Activated CD4-positive, alpha-beta memory T cell treated with anti-CD3 and anti-CD28 coated beads for 36 hours (primary cell): ENCODE results near the gene CCT6B. TPM values are rescaled to one million over a fixed set of nuclear protein-coding genes. Genes with fewer than 3 reads are reported as not detected.
"Not testable (repeated sequence)": the region's sequence is repeated elsewhere in the genome, so short reads cannot be mapped to it uniquely, and the experiment has no call there.

ENCODE experiments used
- CTCF ChIA-PET: fragments of 350-600 bp; sonication (Branson Sonifier 250); formaldehyde crosslinking; loops from one replicate; lab custom pipeline; 2021; ENCODE audit warnings: antibody characterized with exemption, inconsistent platforms; lab: Charles Lee
- POLR2A ChIA-PET: fragments of 350-600 bp; sonication (Branson Sonifier 250); formaldehyde crosslinking; loops from one replicate; lab custom pipeline; 2021; ENCODE audit warnings: antibody characterized with exemption; lab: Charles Lee
- DNase-seq: peaks from one replicate; pipeline ENCODE4 v3.0.0-alpha.2; 2020
- H3K27ac Mint-ChIP-seq: one replicate; pipeline ENCODE4 v1.8.0; 2021; ENCODE audit warnings: mixed read lengths
- H3K27me3 Mint-ChIP-seq: one replicate; pipeline ENCODE4 v1.8.0; 2021; ENCODE audit warnings: mixed read lengths
- H3K36me3 Mint-ChIP-seq: one replicate; pipeline ENCODE4 v1.8.0; 2021; ENCODE audit warnings: mixed read lengths
- H3K4me1 Mint-ChIP-seq: one replicate; pipeline ENCODE4 v1.8.0; 2021; ENCODE audit warnings: low read depth, mixed read lengths
- H3K4me3 Mint-ChIP-seq: one replicate; pipeline ENCODE4 v1.8.0; 2021; ENCODE audit warnings: mild to moderate bottlenecking, mixed read lengths
- H3K9me3 Mint-ChIP-seq: one replicate; pipeline ENCODE4 v1.8.0; 2021; ENCODE audit warnings: mixed read lengths
- intact Hi-C: fragments of 100-400 bp; cut with micrococcal nuclease; formaldehyde crosslinking; loops from one replicate; pipeline ENCODE4 v1.15.1; 2023
- total RNA-seq, 2 experiments: library from RNA; stranded (reverse); gene quantifications; one replicate each; pipeline ENCODE4 v1.2.3, GENCODE V29; 2021

CCT6B gene, protein sequence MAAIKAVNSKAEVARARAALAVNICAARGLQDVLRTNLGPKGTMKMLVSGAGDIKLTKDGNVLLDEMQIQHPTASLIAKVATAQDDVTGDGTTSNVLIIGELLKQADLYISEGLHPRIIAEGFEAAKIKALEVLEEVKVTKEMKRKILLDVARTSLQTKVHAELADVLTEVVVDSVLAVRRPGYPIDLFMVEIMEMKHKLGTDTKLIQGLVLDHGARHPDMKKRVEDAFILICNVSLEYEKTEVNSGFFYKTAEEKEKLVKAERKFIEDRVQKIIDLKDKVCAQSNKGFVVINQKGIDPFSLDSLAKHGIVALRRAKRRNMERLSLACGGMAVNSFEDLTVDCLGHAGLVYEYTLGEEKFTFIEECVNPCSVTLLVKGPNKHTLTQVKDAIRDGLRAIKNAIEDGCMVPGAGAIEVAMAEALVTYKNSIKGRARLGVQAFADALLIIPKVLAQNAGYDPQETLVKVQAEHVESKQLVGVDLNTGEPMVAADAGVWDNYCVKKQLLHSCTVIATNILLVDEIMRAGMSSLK
- total RNA-seq, result 1 to 10 TPM; 1.1 to 1.3 TPM

DNA sequence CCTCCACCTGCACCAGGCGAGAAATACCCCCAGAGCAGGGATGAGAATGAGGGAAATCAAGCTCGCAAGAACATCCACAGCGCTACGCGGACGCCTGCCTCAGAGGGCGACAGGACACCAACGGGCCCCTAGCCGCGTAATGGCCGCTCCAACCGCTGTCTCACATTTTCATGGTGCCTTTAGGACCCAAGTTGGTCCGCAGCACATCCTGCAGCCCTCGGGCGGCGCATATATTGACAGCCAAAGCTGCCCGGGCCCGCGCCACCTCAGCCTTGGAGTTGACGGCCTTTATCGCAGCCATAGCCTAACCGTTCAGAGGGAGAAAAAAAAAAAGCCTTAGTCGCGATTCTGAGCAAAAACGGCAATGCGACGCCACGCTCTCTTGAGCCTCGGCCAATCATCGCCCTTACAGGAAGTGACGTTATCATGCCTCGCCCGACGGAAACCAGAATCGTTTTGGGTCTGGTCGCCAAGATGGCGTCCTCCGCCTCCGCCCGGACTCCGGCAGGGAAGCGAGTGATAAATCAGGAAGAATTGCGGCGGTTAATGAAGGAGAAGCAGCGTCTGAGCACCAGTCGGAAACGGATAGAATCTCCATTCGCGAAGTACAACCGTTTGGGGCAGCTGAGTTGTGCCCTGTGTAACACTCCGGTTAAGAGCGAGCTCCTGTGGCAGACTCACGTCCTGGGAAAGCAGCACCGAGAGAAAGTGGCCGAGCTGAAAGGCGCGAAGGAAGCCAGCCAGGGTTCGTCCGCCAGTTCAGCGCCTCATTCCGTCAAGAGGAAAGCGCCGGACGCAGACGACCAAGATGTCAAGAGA lies at the start of gene CCT6B, which contains the start of gene ZNF830:
Gene CCT6B (minus strand): TSS at position 368 of the 819 bp plus-strand sequence. CDS start 67 bp downstream, at position 301.
Gene ZNF830 (plus strand): TSS at position 448 of the 819 bp plus-strand sequence. CDS start 27 bp downstream, at position 475.
- Mint-ChIP-seq H3K36me3 (peaks cover 21% of the 10 kb centered on the region), H3K4me1 (peaks cover 24% of the 10 kb centered on the region), H3K27me3 (no peaks in the 10 kb centered on the region), H3K27ac (peak within 1 kb of the TSS; percentile 97), H3K4me3 (peak within 1 kb of the TSS; percentile 100), H3K9me3 (no peaks in the 10 kb centered on the region)
- DNase-seq, result peak; percentile 96
- intact Hi-C loops, result no loop called here
- POLR2A ChIA-PET, result interaction anchor here (0.6 to 1.9 kb wide), 4 partner anchors 13 to 125 kb away, joined by 3 to 13 read pairs (median 5); partner anchors contain the start of gene LIG3
- CTCF ChIA-PET, result interaction anchor here (1.1 kb wide), 2 partner anchors 157 to 394 kb away, joined by 3 to 6 read pairs; no protein-coding TSS in a partner anchor

DNA sequence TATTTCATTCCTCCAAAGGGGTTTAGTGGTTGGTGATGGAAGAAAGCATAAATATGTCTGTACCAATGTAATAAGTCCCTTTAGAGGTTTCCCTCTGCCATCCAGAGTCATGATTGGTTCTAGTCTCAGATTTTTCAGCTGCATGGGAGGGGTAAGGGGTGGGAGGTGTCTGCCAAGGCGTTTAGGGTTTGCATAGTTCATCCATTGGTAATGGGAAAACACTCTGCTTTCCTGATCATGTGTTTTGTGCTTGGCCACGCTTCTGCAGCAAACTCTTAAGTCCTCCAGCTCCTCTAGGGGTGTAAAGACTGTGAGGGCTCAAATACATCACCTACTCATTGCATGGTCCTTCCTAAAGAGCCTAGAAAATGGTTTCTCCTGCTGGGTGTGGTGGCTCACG lies 48.8 kb upstream of the CCT6B start:
- H3K27me3 Mint-ChIP-seq, result no peaks in the 10 kb centered on the region
- POLR2A ChIA-PET, result interaction anchor here (0.6 kb wide), 1 partner anchor 81 kb away, joined by 3 read pairs; no protein-coding TSS in a partner anchor
- no peak overlapping the region for H3K27ac Mint-ChIP-seq
- peaks cover 36% of the 10 kb centered on the region for H3K36me3 Mint-ChIP-seq
- no peak for DNase-seq
- CTCF ChIA-PET, result interaction anchor here (1.1 to 1.5 kb wide), 3 partner anchors 12 to 80 kb away, joined by 5 to 6 read pairs (median 6); no protein-coding TSS in a partner anchor
- intact Hi-C loops, result no loop called here
- no peak overlapping the region for H3K4me3 Mint-ChIP-seq
- no peaks in the 10 kb centered on the region for H3K4me1 Mint-ChIP-seq
- H3K9me3 Mint-ChIP-seq, result no peaks in the 10 kb centered on the region

DNA sequence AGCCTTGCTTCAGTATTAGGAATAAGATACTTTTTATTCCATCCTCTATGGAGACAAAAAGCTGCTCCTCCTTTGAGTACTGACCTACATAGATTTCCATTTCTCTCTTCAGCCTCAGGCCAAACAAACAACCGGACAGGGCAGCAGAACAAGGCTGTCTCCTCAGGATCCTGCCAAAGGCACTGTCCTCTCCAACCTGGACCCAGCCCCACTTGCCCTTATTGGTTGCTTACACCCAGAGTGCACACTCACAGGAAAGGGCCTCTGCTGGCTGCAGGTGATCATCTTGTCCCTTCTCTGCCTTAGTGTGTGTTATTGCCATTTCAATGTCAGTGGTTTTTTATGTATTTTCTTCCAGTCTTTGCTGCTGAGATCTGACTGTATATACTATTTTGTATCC lies 45.7 kb upstream of the CCT6B start:
- H3K9me3 Mint-ChIP-seq, result no peaks in the 10 kb centered on the region
- peak overlapping the region; percentile 47 for H3K27ac Mint-ChIP-seq
- CTCF ChIA-PET, result no interaction called here
- no peaks in the 10 kb centered on the region for H3K4me1 Mint-ChIP-seq
- H3K36me3 Mint-ChIP-seq, result peaks cover 47% of the 10 kb centered on the region
- H3K27me3 Mint-ChIP-seq, result no peaks in the 10 kb centered on the region
- POLR2A ChIA-PET, result no interaction called here
- intact Hi-C loops, result no loop called here
- no peak for DNase-seq
- H3K4me3 Mint-ChIP-seq, result no peak overlapping the region

DNA sequence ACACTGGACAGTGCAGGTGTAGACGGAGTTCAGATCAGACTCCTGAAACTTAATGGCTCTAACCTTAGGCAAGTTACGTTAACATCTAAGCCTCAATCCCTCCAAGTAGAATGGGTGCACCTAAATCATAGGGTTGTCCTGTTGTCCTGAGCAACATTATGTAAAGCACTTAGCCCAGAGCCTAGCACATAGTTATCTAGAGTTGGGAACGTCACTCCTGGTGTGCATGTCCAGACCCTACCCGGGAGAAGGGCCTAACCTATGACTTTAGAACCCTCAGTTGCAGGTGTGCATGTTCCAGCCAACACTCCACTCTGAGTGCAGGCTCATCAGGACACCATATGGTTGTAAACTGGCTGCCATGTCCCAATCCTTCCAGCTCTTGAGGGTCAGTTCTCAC lies 45.1 kb upstream of the CCT6B start:
- intact Hi-C loops, result no loop called here
- no peaks in the 10 kb centered on the region for H3K9me3 Mint-ChIP-seq
- H3K4me1 Mint-ChIP-seq, result no peaks in the 10 kb centered on the region
- DNase-seq, result no peak
- H3K27ac Mint-ChIP-seq, result no peak overlapping the region
- CTCF ChIA-PET, result no interaction called here
- no peak overlapping the region for H3K4me3 Mint-ChIP-seq
- POLR2A ChIA-PET, result no interaction called here
- no peaks in the 10 kb centered on the region for H3K27me3 Mint-ChIP-seq
- H3K36me3 Mint-ChIP-seq, result peaks cover 48% of the 10 kb centered on the region

DNA sequence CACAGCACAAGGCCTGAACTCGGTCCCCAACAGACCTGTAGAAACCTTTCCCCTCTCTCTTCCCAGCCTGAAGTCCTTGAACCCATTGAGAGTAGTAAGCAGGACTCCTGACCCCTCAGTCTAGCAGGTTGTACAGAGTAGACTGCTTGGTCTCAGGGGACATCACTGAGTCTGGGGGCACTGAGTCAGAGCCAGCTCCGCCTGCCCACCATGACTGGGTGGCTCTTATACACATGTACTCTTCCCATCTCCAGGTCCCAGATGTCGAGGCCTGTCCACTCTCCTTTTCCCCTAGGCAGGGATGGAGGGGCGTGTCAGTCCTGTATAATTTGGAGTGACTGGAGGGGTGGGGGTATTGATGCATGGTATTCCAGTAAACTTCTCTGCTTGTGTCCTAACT lies 42.5 kb upstream of the CCT6B start:
- Mint-ChIP-seq H3K27me3 (no peaks in the 10 kb centered on the region), H3K4me1 (no peaks in the 10 kb centered on the region), H3K36me3 (peaks cover 43% of the 10 kb centered on the region), H3K27ac (peak overlapping the region; percentile 56), H3K9me3 (no peaks in the 10 kb centered on the region), H3K4me3 (no peak overlapping the region)
- POLR2A ChIA-PET, result no interaction called here
- DNase-seq, result no peak
- intact Hi-C loops, result no loop called here
- CTCF ChIA-PET, result no interaction called here

DNA sequence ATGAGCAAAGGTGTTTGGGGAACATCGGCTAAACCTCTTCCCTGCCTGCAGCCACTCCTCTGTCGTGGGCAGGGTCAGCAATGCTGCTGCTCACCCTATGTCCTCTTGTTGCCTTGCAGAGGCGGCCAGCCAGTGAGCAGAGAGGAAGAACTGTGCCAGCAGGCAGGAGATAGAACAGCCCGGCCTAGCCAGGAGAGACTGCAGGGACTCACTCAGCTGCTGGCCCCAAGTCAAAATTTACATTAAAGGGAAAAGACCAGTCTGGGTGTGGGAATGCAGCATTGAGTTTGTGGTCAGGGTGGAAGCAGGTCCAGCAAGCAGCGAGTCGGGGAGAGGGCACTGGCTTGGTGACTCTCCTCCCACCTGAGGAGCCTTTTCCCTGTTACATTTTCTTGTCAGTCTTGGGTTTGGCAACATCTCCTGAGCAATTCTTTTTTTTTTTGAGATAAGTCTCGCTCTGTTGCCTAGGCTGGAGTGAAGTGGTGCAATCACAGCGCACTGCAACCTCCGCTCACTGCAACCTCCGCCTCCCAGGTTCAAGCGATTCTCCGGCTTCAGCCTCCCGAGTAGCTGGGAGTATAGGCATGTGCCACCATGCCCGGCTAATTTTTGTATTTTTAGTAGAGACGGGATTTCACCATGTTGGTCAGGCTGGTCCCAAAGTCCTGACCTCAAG lies 41.8 kb upstream of the CCT6B start:
- no peak for DNase-seq
- ChIA-PET POLR2A (no interaction called here), CTCF (interaction anchor here (10.2 kb wide), 1 partner anchor 116 kb away, joined by 159 read pairs; the partner anchor contains the start of genes FNDC8 and RAD51D)
- Mint-ChIP-seq H3K4me1 (peaks cover 4% of the 10 kb centered on the region), H3K27me3 (no peaks in the 10 kb centered on the region), H3K27ac (peak overlapping the region; percentile 56), H3K4me3 (no peak overlapping the region), H3K9me3 (no peaks in the 10 kb centered on the region), H3K36me3 (peaks cover 41% of the 10 kb centered on the region)
- intact Hi-C loops, result no loop called here

DNA sequence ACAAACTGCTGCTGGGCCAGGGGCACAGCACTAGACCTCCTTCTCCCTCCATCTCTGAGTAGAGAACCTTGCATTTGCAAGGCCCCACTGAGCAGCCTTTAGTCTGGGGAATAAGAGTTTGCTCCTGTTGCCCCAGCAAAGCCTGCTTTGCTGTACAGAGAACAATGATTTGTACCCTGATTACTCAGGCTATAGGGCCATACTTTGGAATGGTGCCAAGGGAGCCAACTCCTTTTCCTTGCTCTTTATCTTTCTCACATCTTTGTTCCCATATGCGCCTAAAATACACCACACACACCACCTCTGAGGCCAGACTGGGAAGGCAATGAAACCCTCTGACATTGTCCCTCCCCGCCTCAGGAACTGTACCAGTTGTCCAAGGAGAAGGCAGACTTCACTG lies 40.3 kb upstream of the CCT6B start:
- H3K4me3 Mint-ChIP-seq, result no peak overlapping the region
- CTCF ChIA-PET, result interaction anchor here (3.2 to 10.2 kb wide), 2 partner anchors 88 to 117 kb away, joined by 19 to 159 read pairs; partner anchors contain the start of genes FNDC8 and RAD51D
- no peak overlapping the region for H3K27ac Mint-ChIP-seq
- H3K36me3 Mint-ChIP-seq, result peaks cover 35% of the 10 kb centered on the region
- H3K27me3 Mint-ChIP-seq, result no peaks in the 10 kb centered on the region
- no peaks in the 10 kb centered on the region for H3K9me3 Mint-ChIP-seq
- POLR2A ChIA-PET, result no interaction called here
- intact Hi-C loops, result no loop called here
- DNase-seq, result no peak
- peaks cover 5% of the 10 kb centered on the region for H3K4me1 Mint-ChIP-seq

DNA sequence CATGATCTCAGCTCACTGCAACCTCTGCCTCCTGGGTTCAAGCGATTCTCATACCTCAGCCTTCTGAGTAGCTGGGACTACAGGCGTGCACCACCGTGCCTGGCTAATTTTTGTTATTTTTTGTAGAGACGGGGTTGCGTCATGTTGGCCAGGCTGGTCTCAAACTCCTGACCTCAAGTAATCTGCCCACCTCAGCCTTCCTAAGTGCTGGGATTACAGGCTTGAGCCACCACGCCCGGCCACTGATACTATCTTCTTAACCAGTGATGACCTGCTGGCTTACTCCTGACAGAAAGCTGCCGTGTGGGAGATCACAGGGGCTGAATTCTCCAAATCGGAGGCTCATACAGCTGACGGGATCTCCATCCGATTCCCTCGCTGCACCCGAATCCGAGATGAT lies 39.7 kb upstream of the CCT6B start:
- H3K9me3 Mint-ChIP-seq, H3K4me1 Mint-ChIP-seq, H3K27me3 Mint-ChIP-seq, H3K27ac Mint-ChIP-seq, intact Hi-C loops, DNase-seq, H3K4me3 Mint-ChIP-seq, POLR2A ChIA-PET: not testable (repeated sequence)
- CTCF ChIA-PET, result interaction anchor here (1.3 to 10.2 kb wide), 3 partner anchors 89 to 118 kb away, joined by 3 to 159 read pairs (median 19); partner anchors contain the start of genes FNDC8 and RAD51D
- peaks cover 36% of the 10 kb centered on the region for H3K36me3 Mint-ChIP-seq

DNA sequence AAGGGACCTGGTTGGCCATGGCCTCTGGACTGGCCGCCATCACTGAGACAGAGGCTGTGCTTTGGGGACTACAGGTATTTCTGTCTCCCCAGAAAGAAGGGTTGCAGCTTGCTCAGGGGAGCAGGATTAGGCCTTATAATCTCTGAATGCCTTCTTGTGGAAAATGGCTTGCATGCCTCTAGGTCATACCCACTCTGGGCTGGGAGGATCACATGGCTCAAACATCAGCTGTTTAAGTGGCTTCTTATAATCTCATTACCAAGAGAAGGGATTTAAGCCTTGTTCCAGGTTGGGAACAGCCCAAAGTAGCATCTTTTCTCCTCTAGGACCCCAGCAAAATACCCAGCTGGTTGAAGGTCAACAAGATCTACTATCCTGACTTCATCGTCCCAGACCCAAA lies 38.2 kb upstream of the CCT6B start:
- ChIA-PET POLR2A (interaction anchor here (0.7 kb wide), 1 partner anchor 90 kb away, joined by 4 read pairs; no protein-coding TSS in a partner anchor), CTCF (interaction anchor here (0.6 to 10.2 kb wide), 10 partner anchors 19 to 119 kb away, joined by 3 to 159 read pairs (median 4); partner anchors contain the start of genes FNDC8 and RAD51D)
- no peaks in the 10 kb centered on the region for H3K27me3 Mint-ChIP-seq
- no peak for DNase-seq
- H3K27ac Mint-ChIP-seq, result peak overlapping the region; percentile 23
- H3K36me3 Mint-ChIP-seq, result peaks cover 32% of the 10 kb centered on the region
- intact Hi-C loops, result no loop called here
- H3K4me3 Mint-ChIP-seq, result no peak overlapping the region
- no peaks in the 10 kb centered on the region for H3K9me3 Mint-ChIP-seq
- H3K4me1 Mint-ChIP-seq, result peaks cover 5% of the 10 kb centered on the region

DNA sequence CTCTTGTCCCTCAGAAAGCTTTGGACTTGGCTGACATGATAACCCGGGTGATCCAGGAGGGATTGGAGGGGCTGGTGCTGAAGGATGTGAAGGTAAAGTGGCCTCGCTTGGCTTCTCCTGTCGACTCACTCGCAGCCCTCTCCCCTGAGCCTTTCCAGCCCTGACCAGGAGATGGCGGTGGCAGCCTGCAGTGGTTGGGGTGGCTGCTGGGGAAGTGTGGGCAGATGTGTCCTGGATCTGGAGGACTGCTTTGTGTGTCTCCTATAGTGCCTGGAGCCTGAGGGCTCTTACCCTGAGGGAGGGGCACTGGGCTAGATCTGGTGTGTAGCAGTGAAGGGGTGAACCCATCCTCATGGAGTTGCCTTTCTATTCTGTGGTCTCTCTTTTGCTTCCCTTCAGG lies 36.9 kb upstream of the CCT6B start:
- Mint-ChIP-seq H3K4me3 (no peak overlapping the region), H3K27me3 (no peaks in the 10 kb centered on the region), H3K27ac (peak overlapping the region; percentile 5), H3K36me3 (peaks cover 34% of the 10 kb centered on the region), H3K4me1 (peaks cover 5% of the 10 kb centered on the region), H3K9me3 (no peaks in the 10 kb centered on the region)
- ChIA-PET POLR2A (no interaction called here), CTCF (interaction anchor here (0.7 to 10.2 kb wide), 13 partner anchors 11 to 120 kb away, joined by 3 to 159 read pairs (median 4); partner anchors contain the start of genes FNDC8 and RAD51D)
- intact Hi-C loops, result loop anchor here (1.0 kb wide), 2 partner anchors 91 to 120 kb away; no protein-coding TSS in a partner anchor
- peak; percentile 90 for DNase-seq
